Limb (tissue), 2 donors: Measurements from ENCODE around the gene LDLRAD3.

Source experiments
- DNase-seq, 2 donors: peaks; one replicate each; pipeline ENCODE4 v3.0.0-alpha.2; 2016; ENCODE audit errors: extremely low spot score in 2 of 2

The LDLRAD3 gene

GRCh38 chr11:36264011-36264972, 320.4 kb downstream of the LDLRAD3 start:
- DNase-seq: peak in 1 of 2 donors; percentile 17

- no peak for DNase-seq
Observed at GRCh38 chr11:36264973-36265344, 321.1 kb downstream of the LDLRAD3 start.

DNA sequence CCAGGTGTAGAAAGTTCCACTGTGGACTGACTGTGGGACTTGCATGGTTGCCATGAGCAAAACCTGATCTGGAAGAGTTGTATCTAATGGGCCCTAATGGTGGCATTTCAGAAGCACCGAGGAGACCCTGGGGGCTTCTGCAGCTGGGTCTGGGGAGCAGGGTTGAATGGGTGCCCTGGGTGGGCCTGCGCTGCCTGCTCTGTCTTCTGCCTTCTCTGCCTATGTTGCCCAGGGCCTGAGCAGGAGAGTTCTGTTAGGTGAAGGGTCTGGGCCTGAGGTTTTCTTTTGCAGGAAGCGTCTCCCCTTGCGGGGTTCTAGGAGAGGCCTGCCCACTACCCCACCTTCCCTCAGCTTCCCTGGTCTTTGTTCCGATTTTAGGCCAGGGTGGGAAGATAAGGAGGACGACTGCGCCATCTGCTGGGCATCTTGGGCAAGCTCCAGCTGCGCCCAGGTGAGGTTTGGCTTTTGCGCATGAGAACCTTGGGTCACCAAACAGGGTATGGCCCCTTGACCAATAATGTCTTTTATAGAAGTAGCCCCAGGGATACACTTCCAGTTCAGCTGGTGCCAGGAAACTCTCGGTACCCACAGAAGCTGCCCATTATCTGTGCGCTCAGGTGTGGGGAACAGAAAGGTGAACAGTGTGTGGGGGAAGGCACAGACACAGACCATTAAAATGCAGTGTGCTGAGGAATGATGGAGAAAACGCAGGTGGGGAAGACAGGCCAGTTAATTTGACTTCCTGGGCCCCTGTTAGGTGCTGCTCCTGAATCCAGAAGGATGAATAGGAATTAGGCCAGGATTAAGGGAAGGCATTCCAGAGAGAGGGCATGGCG, 322.1 kb downstream of the LDLRAD3 start:
- DNase-seq: peak; percentile 58 to 83

DNA sequence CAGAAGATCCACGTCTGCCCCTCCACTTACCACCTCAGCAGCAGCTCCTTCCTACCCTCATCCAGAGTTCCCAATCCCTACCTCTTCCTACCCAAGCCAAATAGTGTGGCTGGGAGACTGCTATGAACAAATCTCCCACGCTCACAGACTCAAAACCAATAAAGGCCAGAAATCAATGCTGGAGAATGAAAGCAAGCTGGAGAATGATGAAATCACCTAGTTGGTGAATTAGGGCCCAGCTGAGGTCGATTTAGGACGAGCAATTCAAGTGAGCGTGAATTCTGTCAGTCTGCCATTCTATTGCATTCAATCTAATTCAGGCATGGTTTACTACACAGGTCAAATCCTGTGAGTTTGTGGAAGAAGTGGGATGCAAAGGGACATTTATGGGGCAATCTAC, 322.9 kb downstream of the LDLRAD3 start:
- DNase-seq: no peak

GRCh38 chr11:36268337-36268985, 324.6 kb downstream of the LDLRAD3 start:
- no peak for DNase-seq

GRCh38 chr11:36270701-36271100, 326.8 kb downstream of the LDLRAD3 start:
- no peak for DNase-seq

DNA sequence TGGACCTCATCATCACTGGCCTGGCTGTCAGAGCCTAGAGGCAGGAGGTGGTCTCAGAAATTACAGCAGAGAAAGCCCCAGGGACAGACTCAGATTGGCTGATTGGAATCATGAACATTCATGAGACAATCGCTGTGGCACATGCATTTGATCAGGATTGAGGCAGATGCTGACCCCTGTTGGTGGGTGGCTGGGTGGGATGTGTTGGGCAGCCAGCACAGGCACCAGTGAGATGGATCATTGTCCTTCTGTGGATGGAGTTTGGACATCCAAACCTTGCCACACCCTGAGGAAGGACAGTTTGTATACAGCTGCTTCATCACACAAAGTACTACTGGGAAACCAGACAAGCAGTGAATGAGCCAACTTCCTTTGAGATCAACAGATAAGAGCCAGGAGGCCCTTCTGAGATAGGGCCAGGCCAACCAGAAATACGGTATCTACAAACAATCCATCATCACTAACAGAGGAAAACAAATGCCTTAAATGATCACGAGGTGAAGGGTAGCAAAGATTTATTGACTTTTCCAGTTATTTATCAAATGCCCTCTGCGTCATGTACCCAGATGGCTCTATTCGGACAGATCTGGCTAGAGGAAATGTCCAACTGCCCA, 328.0 kb downstream of the LDLRAD3 start:
- DNase-seq: no peak

DNA sequence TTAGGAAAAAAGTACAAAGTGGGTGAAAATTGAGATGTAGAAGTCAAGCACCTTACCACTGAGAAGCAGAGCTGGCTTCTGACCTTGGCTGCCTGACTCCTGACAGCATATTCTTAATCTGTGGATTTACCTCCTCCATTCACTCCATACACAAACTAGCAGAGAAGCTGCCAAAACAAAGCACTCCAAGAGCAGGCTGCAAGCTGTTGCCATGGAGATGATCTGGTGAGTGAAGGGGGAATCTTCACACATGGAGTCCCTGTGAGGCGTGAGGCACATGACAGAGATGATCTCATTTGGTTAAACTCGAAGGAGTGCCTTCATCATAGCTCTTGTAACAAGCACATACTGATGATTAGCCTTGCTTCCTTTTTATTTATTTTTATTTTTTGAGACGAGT, 329.2 kb downstream of the LDLRAD3 start:
- peak in 1 of 2 donors; percentile 6 for DNase-seq

- peak in 1 of 2 donors; percentile 31 for DNase-seq
Observed at GRCh38 chr11:36274414-36274813, 330.6 kb downstream of the LDLRAD3 start.

DNA sequence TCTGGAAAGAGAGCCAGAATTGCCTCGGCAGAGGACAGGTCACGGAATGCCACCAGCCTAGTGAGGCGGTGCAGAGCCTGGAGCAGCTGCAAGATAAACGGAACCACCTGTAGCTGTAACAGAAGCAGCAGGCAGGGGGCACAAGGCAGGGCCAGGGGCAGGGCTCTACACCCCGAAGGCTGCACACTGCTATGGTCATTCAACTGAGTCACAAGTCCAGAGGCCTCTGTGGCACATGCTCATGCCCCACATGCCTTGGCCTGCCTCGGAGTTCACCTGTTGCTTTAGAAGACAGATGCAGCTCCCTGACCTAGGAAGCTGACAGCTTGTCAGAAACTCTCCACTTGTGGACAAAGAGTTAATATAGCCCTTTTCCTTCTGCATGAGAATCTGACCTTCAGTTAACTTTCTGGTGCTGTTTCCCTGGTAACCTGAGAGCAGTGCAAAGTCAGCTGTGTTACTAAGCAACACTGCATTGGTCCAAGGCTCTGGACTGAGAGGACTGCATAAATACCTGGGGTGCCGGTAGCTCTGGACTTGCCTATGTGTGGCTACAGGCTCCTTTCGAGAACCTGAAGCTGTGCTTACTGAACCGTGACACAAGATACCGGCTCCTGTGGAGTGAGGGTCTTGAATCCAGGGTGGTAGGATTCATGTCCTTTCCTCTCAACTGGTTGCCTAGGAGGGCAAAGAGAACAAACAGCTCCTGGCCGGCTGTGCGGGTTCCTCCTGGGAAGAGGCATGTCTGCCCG, 334.8 kb downstream of the LDLRAD3 start:
- peak in 1 of 2 donors; percentile 34 for DNase-seq

DNA sequence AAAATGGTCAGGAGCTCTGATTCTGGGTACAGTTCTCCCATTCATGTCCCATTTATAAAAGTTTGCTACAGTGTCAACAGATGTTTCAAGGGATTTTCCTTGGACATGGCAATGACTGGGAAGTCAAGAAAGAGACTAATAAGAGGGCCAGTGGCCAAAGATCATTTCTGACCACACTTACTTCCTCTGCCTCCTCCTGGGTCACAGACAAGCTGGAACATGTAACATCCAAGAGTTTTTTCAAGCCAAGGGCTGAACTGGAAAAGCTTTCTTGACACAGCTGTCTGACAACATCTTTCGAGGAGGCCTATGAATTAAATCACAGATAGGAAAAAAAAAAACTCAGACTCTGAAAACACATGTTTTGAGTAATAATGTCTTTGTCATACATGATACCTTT, 336.7 kb downstream of the LDLRAD3 start:
- no peak for DNase-seq
